CD4-positive, alpha-beta T cell (primary cell): ENCODE results near the gene PUS1. TPM values are rescaled to one million over a fixed set of nuclear protein-coding genes. Genes with fewer than 3 reads are reported as not detected.

Experiments
- ATAC-seq: fragments of 200-7000 bp; cut with Tn5 transposase; one replicate; pipeline ENCODE4 v1.10.0; 2022; ENCODE audit warnings: mild to moderate bottlenecking; ENCODE audit not compliant: poor library complexity
- CTCF ChIA-PET: fragments of 350-600 bp; sonication (Branson Sonifier 250); formaldehyde crosslinking; loops from one replicate; lab custom pipeline; 2021; ENCODE audit warnings: antibody characterized with exemption, inconsistent platforms; lab: Charles Lee
- POLR2A ChIA-PET: fragments of 350-600 bp; sonication (Branson Sonifier 250); formaldehyde crosslinking; loops from one replicate; lab custom pipeline; 2021; ENCODE audit warnings: antibody characterized with exemption, inconsistent platforms; lab: Charles Lee
- DNase-seq, 14 experiments: peaks; one replicate each; pipeline ENCODE4 v3.0.0-alpha.2; 2013 to 2020; ENCODE audit warnings: mixed read lengths in 2 of 14
- H3K27ac ChIP-seq, 2 donors: one replicate each; pipeline versions ENCODE4 v1.5.1 to v1.7.0; 2013; ENCODE audit warnings: low read length in 2 of 2, low read depth in 1 of 2, mild to moderate bottlenecking in 1 of 2
- H3K27me3 ChIP-seq, 2 experiments: 1 replicate in 1 of 2; 2 replicates in 1 of 2; pipeline versions ENCODE4 v1.6.1 to v1.7.0; 2013; ENCODE audit warnings: low read length in 2 of 2, control low read depth in 1 of 2, mild to moderate bottlenecking in 1 of 2, moderate library complexity in 1 of 2; ENCODE audit not compliant: insufficient read depth in 2 of 2, control insufficient read depth in 1 of 2
- H3K36me3 ChIP-seq: one replicate; pipeline ENCODE4 v1.6.1; 2013; ENCODE audit warnings: low read length, control low read depth; ENCODE audit not compliant: insufficient read depth
- H3K4me1 ChIP-seq: one replicate; pipeline ENCODE4 v1.6.1; 2013; ENCODE audit warnings: low read length, control low read depth; ENCODE audit not compliant: insufficient read depth
- H3K4me3 ChIP-seq: one replicate; pipeline ENCODE4 v1.5.1; 2013; ENCODE audit warnings: mild to moderate bottlenecking, low read length, moderate library complexity
- H3K9me3 ChIP-seq, 2 experiments: 1 replicate in 1 of 2; 2 replicates in 1 of 2; pipeline versions ENCODE4 v1.6.1 to v1.7.0; 2013; ENCODE audit warnings: low read length in 2 of 2, mild to moderate bottlenecking in 2 of 2, control low read depth in 1 of 2, moderate library complexity in 1 of 2; ENCODE audit not compliant: control insufficient read depth in 1 of 2, insufficient read depth in 1 of 2
- H3K27ac Mint-ChIP-seq: one replicate; pipeline ENCODE4 v1.8.0; 2020; ENCODE audit warnings: mixed read lengths
- H3K27me3 Mint-ChIP-seq: one replicate; pipeline ENCODE4 v1.8.0; 2021; ENCODE audit warnings: mixed read lengths
- H3K36me3 Mint-ChIP-seq: one replicate; pipeline ENCODE4 v1.8.0; 2021; ENCODE audit warnings: low read depth, mixed read lengths
- H3K4me1 Mint-ChIP-seq: one replicate; pipeline ENCODE4 v1.8.0; 2021; ENCODE audit warnings: low read depth, mixed read lengths
- H3K4me3 Mint-ChIP-seq: one replicate; pipeline ENCODE4 v1.8.0; 2020; ENCODE audit warnings: mild to moderate bottlenecking, mixed read lengths
- H3K9me3 Mint-ChIP-seq: one replicate; pipeline ENCODE4 v1.8.0; 2020; ENCODE audit warnings: mixed read lengths
- CTCF ChIP-seq: fragments of 200-600 bp; IDR thresholded peaks from one replicate; pipeline ENCODE4 v1.8.0; 2022; ENCODE audit warnings: antibody characterized with exemption, mild to moderate bottlenecking
- intact Hi-C, 2 experiments: fragments of 100-400 bp; cut with DNase I in 1 of 2; cut with micrococcal nuclease in 1 of 2; formaldehyde crosslinking; loops; one replicate each; pipeline versions ENCODE4 v1.15.1 to v1.9.0; 2023 to 2025; cut with DNase I, micrococcal nuclease
- total RNA-seq, 174 experiments: library from RNA in 2 of 174; stranded (reverse) in 2 of 174; gene quantifications; one replicate each; pipeline ENCODE4 v1.2.3 and lab custom pipeline; 2021 to 2026

The PUS1 gene
- total RNA-seq, 2 experiments from 2014 or later = 17.7 to 18.2 TPM

DNA sequence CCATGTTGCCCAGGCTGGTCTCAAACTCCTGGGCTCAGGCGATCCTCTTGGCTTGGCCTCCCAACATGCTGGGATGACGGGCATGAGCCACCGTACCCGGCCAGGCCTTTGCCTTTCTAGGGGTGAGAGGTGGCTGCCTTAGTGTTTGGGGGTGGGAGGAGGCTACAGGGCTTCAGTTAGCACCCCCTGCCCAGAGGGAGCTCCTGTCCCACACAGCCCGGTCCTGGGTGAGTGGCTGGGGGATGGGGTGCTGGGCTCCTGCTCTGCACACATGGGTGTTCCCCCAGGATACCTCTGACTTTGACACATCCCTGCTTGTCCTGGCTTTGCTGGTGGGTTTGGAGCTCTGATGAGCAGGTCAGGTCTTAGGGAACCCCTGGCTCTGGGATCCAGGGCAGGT lies 24.7 kb upstream of the PUS1 start:
- no peak overlapping the region for H3K27ac Mint-ChIP-seq
- no peaks in the 10 kb centered on the region for H3K9me3 Mint-ChIP-seq
- no peaks in the 10 kb centered on the region for H3K27me3 Mint-ChIP-seq
- ATAC-seq (no peak), DNase-seq (no peak)
- ChIA-PET CTCF (no interaction called here), POLR2A (no interaction called here)
- H3K4me3 Mint-ChIP-seq = no peak overlapping the region
- H3K36me3 ChIP-seq = peaks cover 9% of the 10 kb centered on the region
- H3K27ac ChIP-seq = no peak overlapping the region
- H3K4me1 ChIP-seq = peaks cover 26% of the 10 kb centered on the region
- H3K4me1 Mint-ChIP-seq = no peaks in the 10 kb centered on the region
- H3K4me3 ChIP-seq = no peak overlapping the region
- no peak for TF ChIP-seq CTCF
- intact Hi-C loops = no loop called here
- H3K9me3 ChIP-seq = no peaks in the 10 kb centered on the region
- H3K36me3 Mint-ChIP-seq = peaks cover 4% of the 10 kb centered on the region
- no peaks in the 10 kb centered on the region for H3K27me3 ChIP-seq

DNA sequence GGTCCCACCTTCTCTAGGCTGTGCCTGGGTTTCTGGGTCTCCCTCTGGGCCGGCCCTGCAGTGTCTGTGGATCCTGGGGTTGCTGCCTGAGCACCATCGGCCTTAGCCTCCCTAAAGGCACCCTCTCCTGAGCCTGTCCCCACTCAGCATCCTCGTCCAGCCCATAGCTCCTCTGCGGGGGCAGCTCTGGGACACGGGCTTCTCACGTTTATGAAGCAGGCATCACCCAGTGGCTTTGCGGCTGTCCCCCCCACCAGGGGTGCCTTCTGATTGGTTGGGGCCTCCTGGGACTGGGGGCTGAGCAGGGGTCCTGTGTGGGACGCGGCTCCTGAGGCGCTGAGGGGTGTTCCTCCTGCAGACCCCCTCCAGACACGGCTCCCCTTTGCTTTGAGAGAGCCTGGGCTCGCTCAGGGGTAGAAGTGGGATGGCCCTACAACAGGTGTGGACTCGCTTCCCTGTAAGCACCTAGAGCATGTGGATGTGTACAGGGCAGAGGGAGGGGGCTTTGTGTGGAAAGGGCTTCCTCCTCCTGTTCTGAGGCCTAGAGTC lies 23.9 kb upstream of the PUS1 start:
- H3K27ac Mint-ChIP-seq = no peak overlapping the region
- POLR2A ChIA-PET = no interaction called here
- H3K9me3 Mint-ChIP-seq = no peaks in the 10 kb centered on the region
- Histone ChIP-seq H3K27ac (no peak overlapping the region), H3K9me3 (no peaks in the 10 kb centered on the region), H3K4me3 (no peak overlapping the region), H3K27me3 (no peaks in the 10 kb centered on the region), H3K36me3 (peaks cover 14% of the 10 kb centered on the region), H3K4me1 (peaks cover 26% of the 10 kb centered on the region)
- no peak overlapping the region for H3K4me3 Mint-ChIP-seq
- no peak for DNase-seq
- intact Hi-C loops = no loop called here
- H3K27me3 Mint-ChIP-seq = no peaks in the 10 kb centered on the region
- CTCF ChIA-PET = no interaction called here
- no peaks in the 10 kb centered on the region for H3K4me1 Mint-ChIP-seq
- no peak for ATAC-seq
- peaks cover 4% of the 10 kb centered on the region for H3K36me3 Mint-ChIP-seq
- TF ChIP-seq CTCF = no peak

GRCh38 chr12:131905630-131906091 lies 23.4 kb upstream of the PUS1 start:
- Histone ChIP-seq H3K9me3 (no peaks in the 10 kb centered on the region), H3K36me3 (peaks cover 18% of the 10 kb centered on the region), H3K4me1 (peaks cover 26% of the 10 kb centered on the region), H3K4me3 (no peak overlapping the region), H3K27ac (no peak overlapping the region), H3K27me3 (no peaks in the 10 kb centered on the region)
- Mint-ChIP-seq H3K36me3 (peaks cover 4% of the 10 kb centered on the region), H3K4me3 (no peak overlapping the region), H3K27me3 (no peaks in the 10 kb centered on the region), H3K9me3 (no peaks in the 10 kb centered on the region), H3K27ac (no peak overlapping the region), H3K4me1 (no peaks in the 10 kb centered on the region)
- no peak for TF ChIP-seq CTCF
- ATAC-seq = no peak
- ChIA-PET CTCF (no interaction called here), POLR2A (no interaction called here)
- intact Hi-C loops = no loop called here
- DNase-seq = no peak
